Type B pancreatic cell (in vitro differentiated cells): Measurements from ENCODE around the gene MIPOL1. TPM values are rescaled to one million over a fixed set of nuclear protein-coding genes. Genes with fewer than 3 reads are reported as not detected.

Experiments used
- DNase-seq: peaks from one replicate; pipeline ENCODE4 v3.0.0; 2021; ENCODE audit warnings: mixed read lengths; ENCODE audit not compliant: unreplicated experiment; ENCODE audit errors: extremely low spot score
- H3K27ac Mint-ChIP-seq: 2 replicates; pipeline ENCODE4 v1.8.0; 2021; ENCODE audit warnings: mild to moderate bottlenecking, mixed read lengths
- H3K27me3 Mint-ChIP-seq: 2 replicates; pipeline ENCODE4 v1.8.0; 2021; ENCODE audit warnings: mixed read lengths
- H3K36me3 Mint-ChIP-seq: 2 replicates; pipeline ENCODE4 v1.8.0; 2021; ENCODE audit warnings: mixed read lengths
- H3K4me1 Mint-ChIP-seq: one replicate; pipeline ENCODE4 v1.8.0; 2021; ENCODE audit warnings: mixed read lengths; ENCODE audit not compliant: unreplicated experiment
- H3K4me3 Mint-ChIP-seq: 2 replicates; pipeline ENCODE4 v1.8.0; 2021; ENCODE audit warnings: mild to moderate bottlenecking, mixed read lengths
- H3K9me3 Mint-ChIP-seq: 2 replicates; pipeline ENCODE4 v1.8.0; 2021; ENCODE audit warnings: mixed read lengths
- CTCF ChIP-seq: fragments of 200-600 bp; sonication (generic); conservative IDR thresholded peaks from 2 replicates; pipeline ENCODE4 v1.5.0; 2021; ENCODE audit warnings: antibody characterized with exemption, mild to moderate bottlenecking
- total RNA-seq: library from RNA; stranded (reverse); gene quantifications from 2 replicates; pipeline ENCODE4 v1.2.1, GENCODE V29; 2021; ENCODE audit warnings: low replicate concordance

Gene MIPOL1
- total RNA-seq, 1 donor from 2014 or later: 14.5 TPM

- Mint-ChIP-seq H3K27me3 (no peaks in the 10 kb centered on the region), H3K4me3 (no peak overlapping the region), H3K9me3 (peaks cover 14% of the 10 kb centered on the region), H3K27ac (no peak overlapping the region), H3K4me1 (no peaks in the 10 kb centered on the region), H3K36me3 (peaks cover 2% of the 10 kb centered on the region)
- TF ChIP-seq CTCF: no peak
- DNase-seq: no peak
These were observed 201.8 kb downstream of the MIPOL1 start for GRCh38 chr14:37399517-37399916.

- Mint-ChIP-seq H3K27ac (no peak overlapping the region), H3K9me3 (peaks cover 9% of the 10 kb centered on the region), H3K4me3 (no peak overlapping the region), H3K4me1 (peaks cover 3% of the 10 kb centered on the region), H3K27me3 (no peaks in the 10 kb centered on the region), H3K36me3 (no peaks in the 10 kb centered on the region)
- no peak for DNase-seq
- no peak for TF ChIP-seq CTCF
These were observed 203.4 kb downstream of the MIPOL1 start for GRCh38 chr14:37401093-37401492.

GRCh38 chr14:37403626-37404025 is 205.9 kb downstream of the MIPOL1 start:
- H3K27ac Mint-ChIP-seq: no peak overlapping the region
- H3K36me3 Mint-ChIP-seq: no peaks in the 10 kb centered on the region

GRCh38 chr14:37406095-37406494 is 208.4 kb downstream of the MIPOL1 start:
- DNase-seq: no peak
- Mint-ChIP-seq H3K9me3 (no peaks in the 10 kb centered on the region), H3K36me3 (no peaks in the 10 kb centered on the region), H3K27ac (no peak overlapping the region), H3K27me3 (no peaks in the 10 kb centered on the region), H3K4me3 (no peak overlapping the region), H3K4me1 (peaks cover 3% of the 10 kb centered on the region)
- TF ChIP-seq CTCF: no peak

More at GRCh38 chr14:37403626-37404025, 205.9 kb downstream of the MIPOL1 start:
- TF ChIP-seq CTCF: no peak
- no peaks in the 10 kb centered on the region for H3K27me3 Mint-ChIP-seq
- H3K9me3 Mint-ChIP-seq: no peaks in the 10 kb centered on the region
- peaks cover 3% of the 10 kb centered on the region for H3K4me1 Mint-ChIP-seq
- no peak overlapping the region for H3K4me3 Mint-ChIP-seq
- DNase-seq: no peak

- Mint-ChIP-seq H3K9me3 (no peaks in the 10 kb centered on the region), H3K4me3 (no peak overlapping the region), H3K27me3 (no peaks in the 10 kb centered on the region), H3K36me3 (no peaks in the 10 kb centered on the region), H3K27ac (no peak overlapping the region), H3K4me1 (no peaks in the 10 kb centered on the region)
- DNase-seq: no peak
- TF ChIP-seq CTCF: no peak
These were observed 213.5 kb downstream of the MIPOL1 start for GRCh38 chr14:37411079-37411735.
